Neural cell (in vitro differentiated cells): Measurements from ENCODE around the gene CALHM2. TPM values are rescaled to one million over a fixed set of nuclear protein-coding genes. Genes with fewer than 3 reads are reported as not detected.

Source experiments
- H2AFZ ChIP-seq: fragments of 200-600, 300-800 bp; sonication (generic), shearing (Covaris generic); 2 replicates; pipeline ENCODE4 v1.6.0; 2014; ENCODE audit warnings: low read depth, mild to moderate bottlenecking, antibody characterized with exemption, low read length, moderate library complexity
- H3F3A ChIP-seq: fragments of 200-600 bp; shearing (Covaris generic); 2 replicates; pipeline ENCODE4 v1.6.1; 2016; ENCODE audit warnings: mild to moderate bottlenecking, moderate library complexity, mixed read lengths, antibody characterized with exemption, low read length; ENCODE audit not compliant: insufficient read depth, poor library complexity, severe bottlenecking
- H3K27ac ChIP-seq: fragments of 200-600, 300-800 bp; sonication (generic), shearing (Covaris generic); 2 replicates; pipeline ENCODE4 v1.5.1; 2014; ENCODE audit warnings: mild to moderate bottlenecking, low read length, moderate library complexity
- H3K27me3 ChIP-seq: fragments of 300-800, 200-600 bp; sonication (generic), shearing (Covaris generic); 2 replicates; pipeline ENCODE4 v1.6.0; 2014; ENCODE audit warnings: mild to moderate bottlenecking, low read depth, low read length, moderate library complexity; ENCODE audit not compliant: insufficient read depth
- H3K36me3 ChIP-seq: fragments of 300-800, 200-600 bp; sonication (generic), shearing (Covaris generic); 2 replicates; pipeline ENCODE4 v1.5.1; 2014; ENCODE audit warnings: mild to moderate bottlenecking, antibody characterized with exemption, low read length, moderate library complexity; ENCODE audit not compliant: insufficient read depth
- H3K4me2 ChIP-seq: fragments of 300-800, 200-600 bp; sonication (generic), shearing (Covaris generic); 2 replicates; pipeline ENCODE4 v1.6.0; 2014; ENCODE audit warnings: mild to moderate bottlenecking, low read length
- H3K4me3 ChIP-seq: fragments of 300-800, 200-600 bp; sonication (generic), shearing (Covaris generic); 2 replicates; pipeline ENCODE4 v1.5.1; 2014; ENCODE audit warnings: mild to moderate bottlenecking, low read length, moderate library complexity
- H3K79me2 ChIP-seq: fragments of 200-600 bp; shearing (Covaris generic); replicated peaks from 2 replicates; pipeline ENCODE4 v1.6.0; 2014; ENCODE audit warnings: mild to moderate bottlenecking, low read length, moderate library complexity; ENCODE audit not compliant: insufficient read depth
- H3K9ac ChIP-seq: fragments of 300-800, 200-600 bp; sonication (generic), shearing (Covaris generic); 2 replicates; pipeline ENCODE4 v1.6.1; 2016; ENCODE audit warnings: mild to moderate bottlenecking, low read length, mixed read lengths
- H3K9me2 ChIP-seq: fragments of 200-600 bp; shearing (Covaris generic); 2 replicates; pipeline ENCODE4 v1.6.1; 2016; ENCODE audit warnings: mild to moderate bottlenecking, low read length, mixed read lengths; ENCODE audit not compliant: insufficient read depth
- H3K9me3 ChIP-seq: fragments of 200-600, 300-800 bp; sonication (generic), shearing (Covaris generic); 2 replicates; pipeline ENCODE4 v1.6.1; 2016; ENCODE audit warnings: mild to moderate bottlenecking, mixed run types, low read length, moderate library complexity, mixed read lengths
- H4K20me1 ChIP-seq: fragments of 200-600 bp; shearing (Covaris generic); 2 replicates; pipeline ENCODE4 v1.6.1; 2016; ENCODE audit warnings: mild to moderate bottlenecking, mixed run types; ENCODE audit not compliant: insufficient read depth
- CTCF ChIP-seq: fragments of 450-650 bp; IDR thresholded peaks from 2 replicates; pipeline ENCODE4 v1.5.1; 2014; ENCODE audit warnings: antibody characterized with exemption, mild to moderate bottlenecking, moderate library complexity; ENCODE audit not compliant: poor library complexity, severe bottlenecking
- EP300 ChIP-seq: fragments of 450-650 bp; conservative IDR thresholded peaks from 2 replicates; pipeline ENCODE4 v1.6.1; 2014; ENCODE audit warnings: antibody characterized with exemption, mild to moderate bottlenecking, moderate library complexity; ENCODE audit not compliant: poor library complexity, severe bottlenecking
- EZH2 ChIP-seq: fragments of 200-600, 300-800 bp; shearing (Covaris generic), sonication (generic); IDR thresholded peaks from 2 replicates; pipeline ENCODE4 v1.6.1; 2014; ENCODE audit warnings: antibody characterized with exemption, low read length, borderline replicate concordance, mild to moderate bottlenecking; ENCODE audit not compliant: insufficient read depth, poor library complexity, severe bottlenecking
- MXI1 ChIP-seq: fragments of 450-650 bp; conservative IDR thresholded peaks from 2 replicates; pipeline ENCODE4 v1.6.1; 2014; ENCODE audit warnings: antibody characterized with exemption, mild to moderate bottlenecking; ENCODE audit not compliant: poor library complexity, severe bottlenecking
- POLR2AphosphoS5 ChIP-seq: IDR thresholded peaks from 2 replicates; pipeline ENCODE4 v1.6.1; 2012
- RAD21 ChIP-seq: fragments of 450-650 bp; conservative IDR thresholded peaks from 2 replicates; pipeline ENCODE4 v1.6.1; 2014; ENCODE audit warnings: antibody characterized with exemption, mild to moderate bottlenecking, moderate library complexity
- REST ChIP-seq: IDR thresholded peaks from 2 replicates; pipeline ENCODE4 v1.6.1; 2012; ENCODE audit warnings: borderline replicate concordance
- SMC3 ChIP-seq: fragments of 450-650 bp; conservative IDR thresholded peaks from 2 replicates; pipeline ENCODE4 v1.6.1; 2014; ENCODE audit warnings: antibody characterized with exemption, mild to moderate bottlenecking, moderate library complexity; ENCODE audit not compliant: poor library complexity
- TAF1 ChIP-seq: IDR thresholded peaks from 2 replicates; pipeline ENCODE4 v1.6.1; 2012; ENCODE audit warnings: low read depth
- polyA plus RNA-seq: library from polyadenylated mRNA; depleted of rRNA; stranded (reverse); fragments of >200 nt; gene quantifications from 2 replicates; pipeline ENCODE4 v1.2.3, GENCODE V29; 2014

The CALHM2 gene
- polyA plus RNA-seq, 1 donor from 2014 or later: not detected

GRCh38 chr10:103454026-103454425, 1.9 kb upstream of the CALHM2 start:
- Histone ChIP-seq H3K27ac (no peak overlapping the region), H3F3A (no peaks in the 10 kb centered on the region), H4K20me1 (no peaks in the 10 kb centered on the region), H3K9me2 (no peaks in the 10 kb centered on the region), H3K79me2 (no peaks in the 10 kb centered on the region), H3K9me3 (no peaks in the 10 kb centered on the region), H3K27me3 (no peaks in the 10 kb centered on the region), H2AFZ (no peak overlapping the region), H3K4me2 (no peak overlapping the region), H3K36me3 (no peaks in the 10 kb centered on the region), H3K4me3 (no peak overlapping the region), H3K9ac (no peak overlapping the region)
- no peak for TF ChIP-seq MXI1
- TF ChIP-seq CTCF: no peak
- TF ChIP-seq EP300: no peak
- no peak for TF ChIP-seq TAF1
- TF ChIP-seq POLR2AphosphoS5: no peak
- TF ChIP-seq EZH2: no peak
- TF ChIP-seq REST: no peak
- no peak for TF ChIP-seq SMC3
- TF ChIP-seq RAD21: no peak

- Histone ChIP-seq H3K27ac (no peak overlapping the region), H3K4me3 (no peak overlapping the region), H3K4me2 (no peak overlapping the region), H3K9me2 (no peaks in the 10 kb centered on the region), H3K79me2 (no peaks in the 10 kb centered on the region), H2AFZ (no peak overlapping the region), H3F3A (no peaks in the 10 kb centered on the region), H3K27me3 (no peaks in the 10 kb centered on the region), H3K9ac (no peak overlapping the region), H3K9me3 (no peaks in the 10 kb centered on the region), H3K36me3 (no peaks in the 10 kb centered on the region), H4K20me1 (no peaks in the 10 kb centered on the region)
- TF ChIP-seq POLR2AphosphoS5 (no peak), CTCF (no peak), EZH2 (no peak)
These were observed 498 bp upstream of the CALHM2 start for GRCh38 chr10:103452506-103453230.
